A673 (cell line): ENCODE results near the gene NSD1. TPM values are rescaled to one million over a fixed set of nuclear protein-coding genes. Genes with fewer than 3 reads are reported as not detected.

Source experiments
- BruUV-seq: library from RNA; stranded (reverse); fragments of 400-500 nt; replicated peaks from 2 replicates; lab custom pipeline; 2021; lab: Mats Ljungman, UMichigan
- CTCF ChIA-PET: fragments of 300-600 bp; sonication (Branson Sonifier 250); formaldehyde crosslinking; loops from one replicate; lab custom pipeline; 2022; ENCODE audit warnings: antibody characterized with exemption; lab: Charles Lee
- POLR2A ChIA-PET: fragments of 300-600 bp; sonication (Branson Sonifier 250); formaldehyde crosslinking; loops from one replicate; lab custom pipeline; 2022; ENCODE audit warnings: antibody characterized with exemption; ENCODE audit not compliant: low non-redundant PET; lab: Charles Lee
- DNase-seq: peaks from one replicate; pipeline ENCODE4 v3.0.0-alpha.2; 2015; ENCODE audit warnings: low spot score
- H3K27ac ChIP-seq: fragments of 200-600 bp; sonication (generic); 2 replicates; pipeline ENCODE4 v1.5.1; 2016; ENCODE audit warnings: mixed run types, low read depth, mild to moderate bottlenecking, mixed read lengths, antibody characterized with exemption, low read length; ENCODE audit not compliant: poor library complexity, severe bottlenecking
- H3K27me3 ChIP-seq: fragments of 200-600 bp; sonication (generic); replicated peaks from 2 replicates; pipeline ENCODE4 v1.6.1; 2017; ENCODE audit warnings: mixed run types, low read depth, mild to moderate bottlenecking, mixed read lengths, antibody characterized with exemption, low read length; ENCODE audit not compliant: insufficient read depth, poor library complexity
- H3K36me3 ChIP-seq: fragments of 200-600 bp; sonication (generic); 2 replicates; pipeline ENCODE4 v1.6.1; 2016; ENCODE audit warnings: mixed run types, mild to moderate bottlenecking, mixed read lengths, antibody characterized with exemption, low read length; ENCODE audit not compliant: insufficient read depth, poor library complexity, severe bottlenecking
- H3K4me1 ChIP-seq: fragments of 200-600 bp; sonication (generic); 2 replicates; pipeline ENCODE4 v1.6.1; 2017; ENCODE audit warnings: mixed run types, mild to moderate bottlenecking, mixed read lengths, antibody characterized with exemption, low read length; ENCODE audit not compliant: insufficient read depth, poor library complexity, severe bottlenecking
- H3K4me3 ChIP-seq: fragments of 200-600 bp; sonication (generic); 2 replicates; pipeline ENCODE4 v1.5.1; 2016; ENCODE audit warnings: low read depth, mixed run types, mild to moderate bottlenecking, mixed read lengths, low read length; ENCODE audit not compliant: poor library complexity, severe bottlenecking
- H3K9me3 ChIP-seq: fragments of 200-600 bp; sonication (generic); 2 replicates; pipeline ENCODE4 v1.6.1; 2016; ENCODE audit warnings: mixed run types, low read depth, mild to moderate bottlenecking, mixed read lengths, antibody characterized with exemption, low read length; ENCODE audit not compliant: poor library complexity, severe bottlenecking
- EZH2 ChIP-seq: fragments of 200-600 bp; sonication (generic); IDR thresholded peaks from 2 replicates; pipeline ENCODE4 v1.6.1; 2017; ENCODE audit warnings: borderline replicate concordance, low read depth, mild to moderate bottlenecking, mixed read lengths, antibody characterized with exemption, low read length; ENCODE audit not compliant: poor library complexity, severe bottlenecking
- intact Hi-C: fragments of 100-400 bp; cut with micrococcal nuclease; formaldehyde crosslinking; loops from one replicate; pipeline ENCODE4 v1.10.0; 2022; ENCODE audit not compliant: unreplicated experiment
- total RNA-seq: library from RNA; stranded (reverse); gene quantifications from 2 replicates; pipeline ENCODE4 v1.2.3, GENCODE V29; 2021
- TF ChIP-seq, protein P1 (sequence below): fragments of 300-800, 200-600 bp; sonication (generic); conservative IDR thresholded peaks from 2 replicates; pipeline ENCODE4 v1.5.1; 2017; ENCODE audit warnings: low read depth, mild to moderate bottlenecking, antibody characterized with exemption, low read length, moderate library complexity, mixed read lengths

NSD1 gene
- total RNA-seq, 1 experiment from 2014 or later: 74.3 TPM

DNA sequence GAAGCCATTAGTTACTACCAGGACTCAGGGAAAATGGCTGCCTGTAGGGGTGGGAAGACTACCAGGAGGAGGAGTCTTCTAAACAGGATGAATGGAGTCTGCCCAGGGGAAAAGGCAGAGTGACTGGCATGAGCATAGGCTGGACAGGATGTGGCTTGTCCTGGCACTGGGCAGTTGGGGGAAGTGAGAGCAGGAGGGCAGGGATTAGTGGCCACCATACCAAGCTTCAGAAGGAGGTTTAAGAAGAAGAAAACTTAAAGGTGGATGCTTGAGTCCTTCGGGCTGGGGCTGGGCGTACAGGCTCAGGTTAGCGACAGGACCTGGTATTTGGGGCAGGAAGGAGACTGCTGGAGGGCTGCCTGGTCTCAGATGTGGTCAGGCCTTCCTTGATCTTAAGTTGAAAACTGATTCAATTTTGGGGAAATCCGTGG is 5.0 kb upstream of the NSD1 start:
- ChIA-PET POLR2A (no interaction called here), CTCF (no interaction called here)
- DNase-seq: no peak
- no peaks in the 10 kb centered on the region for H3K9me3 ChIP-seq
- intact Hi-C loops: no loop called here
- no peak overlapping the region for H3K27ac ChIP-seq
- no peaks in the 10 kb centered on the region for H3K27me3 ChIP-seq
- H3K4me3 ChIP-seq: no peak overlapping the region
- H3K36me3 ChIP-seq: no peaks in the 10 kb centered on the region
- no peaks in the 10 kb centered on the region for H3K4me1 ChIP-seq
- no peak for TF ChIP-seq EZH2
- TF ChIP-seq, protein P1, sequence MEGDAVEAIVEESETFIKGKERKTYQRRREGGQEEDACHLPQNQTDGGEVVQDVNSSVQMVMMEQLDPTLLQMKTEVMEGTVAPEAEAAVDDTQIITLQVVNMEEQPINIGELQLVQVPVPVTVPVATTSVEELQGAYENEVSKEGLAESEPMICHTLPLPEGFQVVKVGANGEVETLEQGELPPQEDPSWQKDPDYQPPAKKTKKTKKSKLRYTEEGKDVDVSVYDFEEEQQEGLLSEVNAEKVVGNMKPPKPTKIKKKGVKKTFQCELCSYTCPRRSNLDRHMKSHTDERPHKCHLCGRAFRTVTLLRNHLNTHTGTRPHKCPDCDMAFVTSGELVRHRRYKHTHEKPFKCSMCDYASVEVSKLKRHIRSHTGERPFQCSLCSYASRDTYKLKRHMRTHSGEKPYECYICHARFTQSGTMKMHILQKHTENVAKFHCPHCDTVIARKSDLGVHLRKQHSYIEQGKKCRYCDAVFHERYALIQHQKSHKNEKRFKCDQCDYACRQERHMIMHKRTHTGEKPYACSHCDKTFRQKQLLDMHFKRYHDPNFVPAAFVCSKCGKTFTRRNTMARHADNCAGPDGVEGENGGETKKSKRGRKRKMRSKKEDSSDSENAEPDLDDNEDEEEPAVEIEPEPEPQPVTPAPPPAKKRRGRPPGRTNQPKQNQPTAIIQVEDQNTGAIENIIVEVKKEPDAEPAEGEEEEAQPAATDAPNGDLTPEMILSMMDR: no peak
- no TSS peak for BruUV-seq

DNA sequence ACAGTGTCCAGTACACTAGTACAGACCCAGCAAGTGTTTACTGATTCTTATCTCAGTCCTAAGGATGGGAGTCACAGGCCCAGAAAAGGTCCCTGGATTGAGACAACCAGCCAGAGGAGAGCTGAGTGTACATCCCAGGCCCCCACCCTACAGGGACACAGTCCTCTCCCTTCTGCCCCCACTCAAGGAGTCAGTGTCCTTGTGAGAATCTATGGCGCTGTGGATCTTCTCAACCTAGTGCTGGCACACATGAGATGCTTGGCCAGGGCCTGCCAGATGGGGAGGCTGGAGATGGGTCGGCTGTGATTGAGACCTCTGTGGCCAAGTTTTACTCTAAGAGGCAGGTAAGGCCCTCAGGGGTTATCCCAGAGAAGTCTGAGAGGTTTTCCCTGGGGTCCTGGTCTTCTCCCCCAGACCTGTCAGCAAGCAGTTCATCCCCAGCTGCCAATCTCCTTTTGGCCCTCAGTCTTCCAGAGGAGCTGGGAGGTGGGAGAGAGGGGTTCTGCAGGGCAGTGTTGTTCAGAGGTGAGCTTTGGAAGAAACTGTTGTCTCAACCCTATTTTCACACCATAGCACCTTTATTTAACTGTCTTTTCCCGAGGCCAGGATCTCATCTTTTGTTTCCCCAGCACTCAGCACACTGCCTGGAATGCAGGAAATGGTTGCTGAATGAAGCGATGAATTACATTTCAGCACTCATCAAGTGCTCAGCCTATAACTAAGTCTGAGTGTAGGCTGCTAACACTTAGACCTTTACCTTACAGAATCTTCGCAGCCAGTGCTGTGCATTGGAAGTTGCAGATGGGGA is 3.2 kb upstream of the NSD1 start:
- no TSS peak for BruUV-seq
- no peak for DNase-seq
- Histone ChIP-seq H3K36me3 (peaks cover 4% of the 10 kb centered on the region), H3K4me3 (no peak overlapping the region), H3K27me3 (no peaks in the 10 kb centered on the region), H3K27ac (no peak overlapping the region), H3K4me1 (peaks cover 7% of the 10 kb centered on the region), H3K9me3 (no peaks in the 10 kb centered on the region)
- CTCF ChIA-PET: no interaction called here
- POLR2A ChIA-PET: no interaction called here
- intact Hi-C loops: no loop called here
- TF ChIP-seq, protein P1: no peak
- no peak for TF ChIP-seq EZH2

DNA sequence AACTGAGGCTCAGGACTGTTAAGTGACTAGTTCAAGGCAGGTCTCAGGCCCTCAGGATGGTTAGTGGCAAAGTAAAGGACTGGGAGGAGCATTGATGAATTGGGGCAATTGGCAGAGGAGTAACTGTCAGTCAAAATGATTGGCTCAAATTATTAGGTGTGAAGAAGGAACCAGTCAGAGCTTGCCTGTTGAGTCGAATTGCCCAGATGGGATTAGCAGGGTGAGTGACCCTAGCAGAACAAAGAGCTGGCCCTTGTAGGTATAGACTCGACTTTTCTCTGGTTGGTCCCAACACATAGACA is 2.6 kb upstream of the NSD1 start:
- Histone ChIP-seq H3K27me3 (no peaks in the 10 kb centered on the region), H3K4me3 (no peak overlapping the region), H3K9me3 (no peaks in the 10 kb centered on the region), H3K4me1 (peaks cover 13% of the 10 kb centered on the region), H3K36me3 (peaks cover 9% of the 10 kb centered on the region), H3K27ac (no peak overlapping the region)
- BruUV-seq: no TSS peak
- intact Hi-C loops: no loop called here
- ChIA-PET POLR2A (no interaction called here), CTCF (interaction anchor here (0.6 kb wide), 1 partner anchor 10 kb away, joined by 4 read pairs; no protein-coding TSS in a partner anchor)
- TF ChIP-seq, protein P1: no peak
- TF ChIP-seq EZH2: no peak
- no peak for DNase-seq
